Measurements from ENCODE around the gene GBX1. TPM values are rescaled to one million over a fixed set of nuclear protein-coding genes. Genes with fewer than 3 reads are reported as not detected.

The GBX1 gene
- not detected for polyA plus RNA-seq (2012; ENCODE audit: insufficient read depth, insufficient read length, low read depth)

GRCh38 chr7:151167197-151167961 is at the start of gene GBX1:
TSS of gene GBX1 (minus strand) at chr7:151167694. CDS start at chr7:151167548, 146 bp downstream.
- Histone ChIP-seq H3K4me3 (ENCODE audit: low read depth, low read length) (peak within 1 kb of the TSS; percentile 30), H3K27me3 (peaks cover 90% of the 10 kb centered on the region), H3K9me3 (no peaks in the 10 kb centered on the region), H3K36me3 (no peaks in the 10 kb centered on the region), H3K4me1 (no peaks in the 10 kb centered on the region)
- no peak for DNase-seq
- TF ChIP-seq, protein P1, sequence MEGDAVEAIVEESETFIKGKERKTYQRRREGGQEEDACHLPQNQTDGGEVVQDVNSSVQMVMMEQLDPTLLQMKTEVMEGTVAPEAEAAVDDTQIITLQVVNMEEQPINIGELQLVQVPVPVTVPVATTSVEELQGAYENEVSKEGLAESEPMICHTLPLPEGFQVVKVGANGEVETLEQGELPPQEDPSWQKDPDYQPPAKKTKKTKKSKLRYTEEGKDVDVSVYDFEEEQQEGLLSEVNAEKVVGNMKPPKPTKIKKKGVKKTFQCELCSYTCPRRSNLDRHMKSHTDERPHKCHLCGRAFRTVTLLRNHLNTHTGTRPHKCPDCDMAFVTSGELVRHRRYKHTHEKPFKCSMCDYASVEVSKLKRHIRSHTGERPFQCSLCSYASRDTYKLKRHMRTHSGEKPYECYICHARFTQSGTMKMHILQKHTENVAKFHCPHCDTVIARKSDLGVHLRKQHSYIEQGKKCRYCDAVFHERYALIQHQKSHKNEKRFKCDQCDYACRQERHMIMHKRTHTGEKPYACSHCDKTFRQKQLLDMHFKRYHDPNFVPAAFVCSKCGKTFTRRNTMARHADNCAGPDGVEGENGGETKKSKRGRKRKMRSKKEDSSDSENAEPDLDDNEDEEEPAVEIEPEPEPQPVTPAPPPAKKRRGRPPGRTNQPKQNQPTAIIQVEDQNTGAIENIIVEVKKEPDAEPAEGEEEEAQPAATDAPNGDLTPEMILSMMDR (IDR thresholded peaks at IDR 0.05; ENCODE audit: low read depth, low read length): no peak

GRCh38 chr7:151215396-151215795 is 47.9 kb upstream of the GBX1 start:
- TF ChIP-seq, protein P1 (IDR thresholded peaks at IDR 0.05; ENCODE audit: low read depth, low read length): no peak
- Histone ChIP-seq H3K36me3 (peaks cover 74% of the 10 kb centered on the region), H3K27me3 (no peaks in the 10 kb centered on the region), H3K4me1 (no peaks in the 10 kb centered on the region), H3K9me3 (no peaks in the 10 kb centered on the region), H3K4me3 (ENCODE audit: low read depth, low read length) (no peak overlapping the region)
- DNase-seq: no peak

- no peaks in the 10 kb centered on the region for H3K27me3 ChIP-seq
- H3K36me3 ChIP-seq: peaks cover 61% of the 10 kb centered on the region
Observed at GRCh38 chr7:151213826-151214225, 46.3 kb upstream of the GBX1 start.

DNA sequence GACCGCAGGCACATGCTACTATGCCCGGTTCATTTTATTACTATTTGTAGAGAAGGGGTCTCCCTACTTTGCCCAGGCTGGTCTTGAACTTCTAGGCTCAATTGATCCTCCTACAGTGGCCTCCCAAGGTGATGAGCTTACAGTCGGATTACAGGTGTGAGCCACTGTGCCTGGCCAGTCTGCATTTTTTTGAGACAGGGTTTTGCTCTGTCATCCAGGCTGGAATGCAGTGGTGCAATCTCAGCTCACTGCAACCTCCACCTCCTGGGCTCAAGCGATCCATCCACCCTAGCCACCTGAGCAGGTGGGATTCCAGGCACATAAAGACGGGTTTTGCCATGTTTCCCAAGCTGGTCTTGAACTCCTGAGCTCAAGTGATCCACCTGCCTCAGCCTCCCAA is 45.1 kb upstream of the GBX1 start:
- TF ChIP-seq, protein P1 (IDR thresholded peaks at IDR 0.05; ENCODE audit: low read depth, low read length): no peak
- no peaks in the 10 kb centered on the region for H3K27me3 ChIP-seq
- H3K9me3 ChIP-seq: no peaks in the 10 kb centered on the region
- no peak for DNase-seq
- peaks cover 49% of the 10 kb centered on the region for H3K36me3 ChIP-seq
- H3K4me3 ChIP-seq (ENCODE audit: low read depth, low read length): no peak overlapping the region
- no peaks in the 10 kb centered on the region for H3K4me1 ChIP-seq

More at GRCh38 chr7:151213826-151214225, 46.3 kb upstream of the GBX1 start:
- no peak for DNase-seq
- Histone ChIP-seq H3K9me3 (no peaks in the 10 kb centered on the region), H3K4me3 (ENCODE audit: low read depth, low read length) (no peak overlapping the region), H3K4me1 (no peaks in the 10 kb centered on the region)
- TF ChIP-seq, protein P1 (IDR thresholded peaks at IDR 0.05; ENCODE audit: low read depth, low read length): no peak

DNA sequence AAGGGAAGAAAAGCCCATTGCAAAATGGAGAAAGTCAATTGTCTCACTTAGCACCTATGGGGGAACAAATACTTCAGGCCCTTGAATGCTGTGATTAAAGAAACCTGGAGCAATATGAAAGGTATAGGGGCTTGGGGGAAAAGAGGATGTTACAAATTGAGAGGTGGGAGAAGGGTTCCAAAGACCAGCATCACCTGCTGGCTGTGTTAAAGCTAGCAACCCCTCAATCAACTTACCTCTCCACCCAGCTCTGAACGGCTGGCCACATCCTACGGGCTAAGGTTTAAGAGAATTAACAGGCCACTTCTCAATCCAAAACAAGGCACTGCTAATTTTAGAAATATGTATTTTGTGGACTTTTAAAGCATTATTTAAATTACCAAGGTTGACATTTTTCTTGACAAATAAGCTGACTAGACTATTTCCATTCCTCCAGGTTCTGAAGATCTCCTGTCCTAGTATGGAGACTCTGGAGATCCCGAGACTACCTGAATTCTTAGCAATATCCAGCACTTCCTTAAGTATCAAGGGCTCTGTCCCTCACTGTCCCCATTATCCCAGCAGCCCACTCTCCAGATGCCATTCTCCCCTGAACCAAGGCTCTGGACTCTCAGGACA is 43.8 kb upstream of the GBX1 start:
- DNase-seq: no peak
- no peaks in the 10 kb centered on the region; the same call in 1 of the 2 replicates for H3K4me1 ChIP-seq
- H3K27me3 ChIP-seq: peaks cover under 1% of the 10 kb centered on the region
- H3K9me3 ChIP-seq: no peaks in the 10 kb centered on the region
- H3K4me3 ChIP-seq (ENCODE audit: low read depth, low read length): no peak overlapping the region
- H3K36me3 ChIP-seq: peaks cover 37% of the 10 kb centered on the region
- TF ChIP-seq, protein P1 (IDR thresholded peaks at IDR 0.05; ENCODE audit: low read depth, low read length): no peak

All from BE2C (cell line).